ENCODE data around the gene ZNF594.
A peak's percentile ranks its signal among the peaks of the same experiment; 100 is the strongest.
"Not testable (repeated sequence)": the region's sequence is repeated elsewhere in the genome, so short reads cannot be mapped to it uniquely, and the experiment has no call there.

The ZNF594 gene

GRCh38 chr17:5191541-5192417 lies at the start of gene ZNF594:
Gene ZNF594, minus strand, starts transcription at chr17:5191868. Its CDS starts 7,612 bp downstream, at chr17:5184256.
- peak; percentile 94 for DNase-seq

GRCh38 chr17:5239769-5240168 lies 48.1 kb upstream of the ZNF594 start:
- DNase-seq, result not testable (repeated sequence)

GRCh38 chr17:5238333-5238732 lies 46.7 kb upstream of the ZNF594 start:
- DNase-seq, result no peak

- DNase-seq, result peak; percentile 82
Observed at GRCh38 chr17:5237541-5238016, 45.9 kb upstream of the ZNF594 start.

DNA sequence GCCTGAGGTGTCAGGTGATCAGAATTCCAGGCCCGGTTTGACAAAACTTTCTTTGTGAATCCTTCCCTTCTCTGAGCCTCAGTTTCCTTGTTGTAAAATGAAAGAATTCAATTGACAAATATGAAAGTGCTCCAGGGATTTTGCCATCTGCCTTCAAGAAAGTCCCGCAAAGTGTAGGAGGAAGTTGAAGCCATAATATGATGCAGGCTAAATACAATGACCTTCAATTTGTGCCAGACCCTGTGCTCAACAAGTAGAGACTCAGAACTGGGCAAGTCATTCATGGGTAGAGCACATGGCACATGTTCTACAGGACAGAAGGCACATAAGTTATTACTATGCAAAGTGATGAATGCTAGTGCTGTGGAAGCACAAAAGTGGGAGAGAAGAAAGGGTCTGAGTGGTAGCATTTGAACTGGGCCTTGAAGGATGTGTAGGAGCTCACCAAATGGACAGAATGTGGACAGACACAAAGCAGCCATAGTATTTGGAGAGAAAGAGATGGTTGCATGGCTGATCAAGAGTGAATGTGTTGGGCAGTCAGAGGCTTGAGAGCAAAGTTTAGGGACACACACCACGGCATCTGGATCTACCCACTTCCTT lies 45.4 kb upstream of the ZNF594 start:
- DNase-seq, result no peak

- peak; percentile 93 for DNase-seq
Observed at GRCh38 chr17:5234645-5235576, 43.2 kb upstream of the ZNF594 start, which contains the start of gene SCIMP. Gene SCIMP, minus strand, starts transcription at chr17:5234860. Its CDS starts 105 bp downstream, at chr17:5234755.

DNA sequence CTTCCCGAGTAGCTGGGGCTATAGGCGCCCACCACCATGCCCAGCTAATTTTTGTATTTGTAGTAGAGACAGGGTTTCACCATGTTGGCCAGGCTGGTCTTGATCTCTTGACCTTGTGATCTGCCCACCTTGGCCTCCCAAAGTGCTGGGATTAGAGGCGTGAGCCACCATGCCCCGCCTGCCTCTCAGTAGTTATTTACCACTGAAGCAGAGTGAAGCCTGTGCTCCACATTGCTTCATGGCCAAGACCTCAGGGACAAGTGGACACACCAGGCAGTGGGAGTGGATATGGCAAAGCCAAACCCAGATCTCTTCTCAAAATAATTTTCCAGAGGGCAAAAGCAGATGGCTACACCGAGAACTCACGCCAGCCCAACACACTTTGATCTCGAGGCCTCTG lies 41.8 kb upstream of the ZNF594 start:
- DNase-seq, result peak; percentile 17

DNA sequence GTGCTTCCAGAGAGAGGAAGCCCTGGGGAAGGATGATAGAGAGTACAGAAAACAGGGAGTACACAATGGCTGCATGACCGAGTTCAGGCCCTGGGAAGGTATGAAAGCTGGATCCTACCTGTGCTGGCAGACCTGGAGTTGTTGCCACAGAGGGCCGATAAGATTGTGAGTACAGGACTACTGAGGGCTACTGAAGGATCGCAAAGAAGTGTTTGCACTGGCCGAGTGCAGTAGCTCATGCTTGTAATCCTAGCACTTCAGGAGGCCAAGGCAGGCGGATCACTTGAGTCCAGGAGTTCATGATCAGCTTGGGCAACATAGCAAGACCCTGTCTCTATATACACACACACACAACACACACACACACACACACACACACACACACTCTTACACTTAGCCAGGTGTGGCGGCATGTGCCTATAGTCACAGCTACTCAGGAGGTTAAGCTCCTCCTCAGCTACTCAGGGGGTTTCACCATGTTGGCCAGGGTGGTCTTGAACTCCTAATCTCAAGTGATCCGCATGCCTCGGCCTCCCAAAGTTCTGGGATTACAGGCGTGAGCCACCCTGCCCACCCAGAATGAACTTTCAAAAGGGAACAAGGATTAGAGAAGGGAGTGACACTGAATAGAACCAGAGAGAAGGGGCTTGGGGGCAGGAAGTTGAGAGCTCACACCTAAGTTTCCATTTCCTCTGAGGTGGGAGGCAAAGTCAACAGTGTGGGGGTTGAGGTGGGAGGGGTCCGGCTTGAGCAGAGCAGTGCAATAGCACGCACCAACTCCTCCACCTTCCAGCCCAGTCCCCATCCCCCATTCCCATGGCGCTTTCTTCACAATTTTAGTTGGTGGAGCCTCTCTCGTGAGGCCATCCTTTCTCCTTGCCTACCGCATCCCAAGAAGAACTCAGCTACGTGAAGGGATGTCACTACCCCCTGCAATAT lies 35.5 kb upstream of the ZNF594 start:
- peak; percentile 27 for DNase-seq

DNA sequence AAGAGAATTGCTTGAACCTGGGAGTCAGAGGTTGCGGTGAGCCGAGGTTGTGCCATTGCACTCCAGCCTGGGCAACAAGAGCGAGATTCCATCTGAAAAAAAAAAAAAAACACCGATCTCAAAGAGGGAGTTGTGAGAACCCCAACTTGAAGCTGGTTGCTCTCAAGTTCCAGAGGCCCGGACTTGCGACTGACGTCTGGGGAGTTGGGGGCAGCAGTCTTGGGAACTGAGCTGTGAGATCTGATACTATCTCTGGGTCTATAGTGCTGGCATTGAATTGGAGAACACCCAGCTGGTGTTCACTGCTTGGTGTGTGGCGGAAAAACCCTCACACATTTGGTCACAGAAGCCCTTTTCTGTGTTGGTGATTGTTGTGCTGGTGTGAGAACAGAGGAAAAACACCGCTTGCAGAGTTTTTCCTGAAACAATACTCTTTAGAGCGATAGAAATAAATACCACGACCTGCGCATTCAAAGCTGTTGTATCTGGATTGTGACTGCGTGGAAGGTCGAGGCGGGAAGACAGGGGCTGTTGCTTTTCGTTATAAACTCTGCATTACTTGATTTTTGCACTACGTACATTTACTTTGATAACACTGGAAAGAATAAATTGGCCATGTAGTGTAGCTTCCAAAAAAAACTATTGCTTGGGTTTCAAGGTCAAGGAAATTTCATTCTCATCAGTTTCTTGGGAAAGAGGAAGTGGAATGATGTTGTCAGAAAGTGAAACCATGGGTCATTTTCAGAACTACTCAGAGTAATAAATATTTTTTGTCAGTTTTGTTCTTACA lies 34.2 kb upstream of the ZNF594 start:
- peak; percentile 91 for DNase-seq

DNA sequence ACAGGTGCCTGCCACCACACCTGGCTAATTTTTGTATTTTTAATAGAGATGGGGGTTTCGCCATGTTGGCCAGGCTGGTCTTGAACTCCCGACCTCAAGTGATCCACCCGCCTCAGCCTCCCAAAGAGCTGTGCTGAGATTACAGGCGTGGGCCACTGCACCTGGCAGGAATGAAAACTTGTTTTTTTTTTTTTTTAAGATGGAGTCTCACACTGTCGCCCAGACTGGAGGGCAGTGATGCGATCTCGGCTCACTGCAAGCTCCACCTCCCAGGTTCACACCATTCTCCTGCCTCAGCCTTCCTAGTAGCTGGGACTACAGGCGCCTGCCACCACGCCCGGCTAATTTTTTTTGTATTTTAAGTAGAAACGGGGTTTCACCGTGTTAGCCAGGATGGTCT lies 30.2 kb upstream of the ZNF594 start:
- not testable (repeated sequence) for DNase-seq

- DNase-seq, result no peak
Observed at GRCh38 chr17:5220074-5220473, 28.4 kb upstream of the ZNF594 start.

- DNase-seq, result no peak
Observed at GRCh38 chr17:5219536-5219935, 27.9 kb upstream of the ZNF594 start.

DNA sequence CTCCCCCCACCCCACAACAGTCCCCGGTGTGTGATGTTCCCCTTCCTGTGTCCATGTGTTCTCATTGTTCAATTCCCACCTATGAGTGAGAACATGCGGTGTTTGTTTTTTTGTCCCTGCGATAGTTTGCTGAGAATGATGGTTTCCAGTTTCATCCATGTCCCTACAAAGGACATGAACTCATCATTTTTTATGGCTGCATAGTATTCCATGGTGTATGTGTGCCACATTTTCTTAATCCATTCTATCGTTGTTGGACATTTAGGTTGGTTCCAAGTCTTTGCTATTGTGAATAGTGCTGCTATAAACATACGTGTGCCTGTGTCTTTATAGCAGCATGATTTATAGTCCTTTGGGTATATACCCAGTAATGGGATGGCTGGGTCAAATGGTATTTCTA lies 25.9 kb upstream of the ZNF594 start:
- DNase-seq, result not testable (repeated sequence)

GRCh38 chr17:5211458-5211857 lies 19.8 kb upstream of the ZNF594 start:
- DNase-seq, result peak; percentile 82

DNA sequence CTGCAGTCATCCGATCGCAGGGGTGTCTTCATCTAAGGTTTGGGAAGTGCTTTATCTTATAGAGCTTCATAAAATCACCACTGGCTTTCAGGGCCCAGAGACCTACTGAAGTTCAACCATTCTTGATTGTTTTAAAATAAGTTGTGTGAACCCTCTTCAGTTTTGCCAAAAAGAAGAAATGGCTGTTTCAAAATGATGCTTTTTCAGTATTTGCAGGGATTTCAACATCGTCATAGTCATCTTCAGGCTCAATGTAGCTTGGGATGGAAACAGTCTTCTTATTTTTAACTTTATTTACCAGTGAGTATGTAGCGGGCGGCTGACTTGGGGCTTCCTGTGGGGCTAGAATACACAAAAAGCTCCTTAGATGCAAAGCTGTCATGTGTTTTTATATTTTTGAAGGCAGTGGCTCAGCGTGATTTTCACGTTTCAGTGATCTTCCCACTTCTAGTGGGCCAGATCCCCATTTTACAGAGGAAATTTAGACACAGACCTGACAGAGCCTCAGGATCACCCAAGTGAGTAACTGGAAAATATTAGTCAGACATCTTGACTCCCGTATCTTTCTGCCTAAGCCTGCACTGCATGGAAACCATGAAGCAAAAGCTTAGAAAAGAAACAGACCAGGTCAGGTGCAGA lies 19.1 kb upstream of the ZNF594 start:
- DNase-seq, result peak; percentile 43

- DNase-seq, result no peak
Observed at GRCh38 chr17:5210091-5210490, 18.4 kb upstream of the ZNF594 start.

GRCh38 chr17:5209396-5209795 lies 17.7 kb upstream of the ZNF594 start:
- DNase-seq, result no peak

GRCh38 chr17:5203908-5204294 lies 12.2 kb upstream of the ZNF594 start:
- DNase-seq, result no peak

DNA sequence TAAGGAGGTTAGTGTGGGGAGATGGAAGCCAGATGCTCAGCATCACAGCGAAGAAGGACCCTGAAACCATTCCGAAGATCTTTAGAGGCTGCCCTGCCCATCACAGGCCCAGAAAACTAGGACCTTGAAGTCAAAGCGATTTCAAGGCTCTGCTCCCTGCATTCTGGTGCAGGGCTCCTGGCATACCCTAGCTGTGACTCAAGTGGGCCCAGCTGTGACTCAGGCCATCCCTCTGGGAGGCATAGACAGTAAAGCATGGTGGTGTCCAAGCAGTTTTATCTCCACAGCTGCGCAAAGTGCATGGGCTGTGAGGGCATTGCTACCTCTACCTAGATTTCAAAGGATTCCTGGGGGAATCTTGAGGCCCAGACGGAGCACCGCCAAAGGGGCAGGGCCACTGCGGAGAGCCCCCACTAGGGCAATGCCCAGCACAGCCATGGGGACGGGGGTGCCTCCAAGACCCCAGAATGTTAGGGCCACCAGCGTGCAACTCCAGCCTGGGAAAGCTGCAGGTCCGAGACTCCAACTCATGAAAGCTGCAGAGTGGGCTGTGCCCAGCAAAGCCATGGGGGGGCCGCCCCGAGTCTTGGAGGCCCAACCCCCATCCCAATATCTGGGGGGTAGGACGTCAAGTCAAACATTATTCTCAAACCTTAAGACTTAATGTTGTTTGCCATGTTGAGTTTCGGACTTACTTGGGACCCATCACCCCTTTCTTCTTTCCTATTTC lies 11.7 kb upstream of the ZNF594 start:
- DNase-seq, result no peak

GRCh38 chr17:5201011-5201410 lies 9.3 kb upstream of the ZNF594 start:
- DNase-seq, result no peak

Data from MV-4-11 (cell line).